ENCODE data around the gene AQP7. TPM values are rescaled to one million over a fixed set of nuclear protein-coding genes. Genes with fewer than 3 reads are reported as not detected.

AQP7 gene
- total RNA-seq, 6 donors from 2014 or later = 2.1 to 23.0 (median 4.8) TPM

GRCh38 chr9:33355933-33356332 lies 46.4 kb downstream of the AQP7 start:
- WGBS, 2 donors = 100% methylated on average over 1 of the region's 1 CpG
- Histone ChIP-seq H3K4me1 (peaks cover 4 to 12% (median 10%) of the 10 kb centered on the region in 4 donors), H3K36me3 (peaks cover 0 to 31% (median 8%) of the 10 kb centered on the region in 4 donors), H3K27ac (no peak overlapping the region), H3K9me3 (no peaks in the 10 kb centered on the region), H3K27me3 (no peaks in the 10 kb centered on the region), H3K4me3 (no peak overlapping the region)
- ATAC-seq (ENCODE audit: low FRiP score in 2 of 2) (no peak), DNase-seq (no peak)
- TF ChIP-seq EP300 (IDR thresholded peaks at IDR 0.05) = no peak
- TF ChIP-seq POLR2A (IDR thresholded peaks at IDR 0.05) = no peak
- no peak for TF ChIP-seq POLR2AphosphoS5 (IDR thresholded peaks at IDR 0.05)
- no peak for TF ChIP-seq CTCF (IDR thresholded peaks at IDR 0.05)

- Histone ChIP-seq H3K9me3 (no peaks in the 10 kb centered on the region), H3K36me3 (peaks cover 0 to 28% (median 8%) of the 10 kb centered on the region in 4 donors), H3K27me3 (no peaks in the 10 kb centered on the region), H3K4me1 (peaks cover 4 to 23% (median 12%) of the 10 kb centered on the region in 4 donors), H3K4me3 (no peak overlapping the region), H3K27ac (peak overlapping the region; percentile 33 to 56 (median 41))
- TF ChIP-seq POLR2A (IDR thresholded peaks at IDR 0.05) = no peak
- TF ChIP-seq CTCF (IDR thresholded peaks at IDR 0.05) = no peak
- TF ChIP-seq EP300 (IDR thresholded peaks at IDR 0.05) = no peak
- no peak for TF ChIP-seq POLR2AphosphoS5 (IDR thresholded peaks at IDR 0.05)
- 39 to 40% methylated on average over 5 of the region's 5 CpGs for WGBS, 2 donors
- ATAC-seq (ENCODE audit: low FRiP score in 2 of 2) (peak in 1 of 2 donors; percentile 20), DNase-seq (no peak)
Observed at GRCh38 chr9:33354651-33355211, 47.6 kb downstream of the AQP7 start.

- peaks cover 12 to 41% (median 29%) of the 10 kb centered on the region in 4 donors for H3K36me3 ChIP-seq
- ATAC-seq (ENCODE audit: low FRiP score in 2 of 2) = no peak
- TF ChIP-seq CTCF (IDR thresholded peaks at IDR 0.05) (no peak), EP300 (IDR thresholded peaks at IDR 0.05) (no peak), POLR2A (IDR thresholded peaks at IDR 0.05) (no peak), POLR2AphosphoS5 (IDR thresholded peaks at IDR 0.05) (no peak)
- H3K4me1 ChIP-seq = peaks cover 4 to 25% (median 12%) of the 10 kb centered on the region in 4 donors
- no peaks in the 10 kb centered on the region for H3K9me3 ChIP-seq
- no peaks in the 10 kb centered on the region for H3K27me3 ChIP-seq
- no peak overlapping the region for H3K4me3 ChIP-seq
- H3K27ac ChIP-seq = peak overlapping the region in 1 of 4 donors; percentile 70
- WGBS, 2 donors = 82 to 100% methylated on average over 3 to 4 of the region's 4 CpGs
- DNase-seq = no peak
Observed at GRCh38 chr9:33351547-33351946, 50.8 kb downstream of the AQP7 start.

- Histone ChIP-seq H3K27me3 (no peaks in the 10 kb centered on the region), H3K36me3 (peaks cover 20 to 49% (median 38%) of the 10 kb centered on the region in 4 donors), H3K4me1 (peaks cover 4 to 24% (median 12%) of the 10 kb centered on the region in 4 donors), H3K4me3 (no peak overlapping the region), H3K9me3 (no peaks in the 10 kb centered on the region), H3K27ac (peak overlapping the region in 3 of 4 donors; percentile 44 to 70 (median 62))
- TF ChIP-seq CTCF (IDR thresholded peaks at IDR 0.05) (no peak), EP300 (IDR thresholded peaks at IDR 0.05) (no peak), POLR2AphosphoS5 (IDR thresholded peaks at IDR 0.05) (no peak), POLR2A (IDR thresholded peaks at IDR 0.05) (no peak)
- WGBS, 2 donors = 64 to 73% methylated on average over 2 of the region's 2 CpGs
- DNase-seq (no peak), ATAC-seq (ENCODE audit: low FRiP score in 2 of 2) (peak; percentile 76 to 81)
Observed at GRCh38 chr9:33350310-33350709, 52.1 kb downstream of the AQP7 start.

- Histone ChIP-seq H3K4me3 (no peak overlapping the region), H3K27me3 (no peaks in the 10 kb centered on the region), H3K9me3 (no peaks in the 10 kb centered on the region), H3K27ac (peak overlapping the region in 3 of 4 donors; percentile 44 to 70 (median 45)), H3K36me3 (peaks cover 21 to 55% (median 43%) of the 10 kb centered on the region in 4 donors), H3K4me1 (peaks cover 2 to 19% (median 7%) of the 10 kb centered on the region in 4 donors)
- TF ChIP-seq POLR2A (IDR thresholded peaks at IDR 0.05) = no peak
- no peak for TF ChIP-seq EP300 (IDR thresholded peaks at IDR 0.05)
- TF ChIP-seq POLR2AphosphoS5 (IDR thresholded peaks at IDR 0.05) = no peak
- TF ChIP-seq CTCF (IDR thresholded peaks at IDR 0.05) = no peak
- 69 to 88% methylated on average over 2 of the region's 2 CpGs for WGBS, 2 donors
- DNase-seq (no peak), ATAC-seq (ENCODE audit: low FRiP score in 2 of 2) (no peak)
Observed at GRCh38 chr9:33349743-33350142, 52.6 kb downstream of the AQP7 start.
